ENCODE results near the gene CORT. TPM values are rescaled to one million over a fixed set of nuclear protein-coding genes. Genes with fewer than 3 reads are reported as not detected.

Gene CORT
- total RNA-seq, 2 experiments from 2014 or later: 0.66 TPM; not detected in 1

- Histone ChIP-seq H3K4me2 (ENCODE audit: low read length) (no peak overlapping the region), H2AFZ (ENCODE audit: low read length) (no peak overlapping the region), H3K79me2 (ENCODE audit: insufficient read depth, low read depth, low read length) (peaks cover 28% of the 10 kb centered on the region), H3K9me3 (ENCODE audit: low read length) (no peaks in the 10 kb centered on the region), H3K36me3 (ENCODE audit: insufficient read depth, low read length) (peaks cover 52% of the 10 kb centered on the region), H3K27ac (ENCODE audit: low read depth, low read length, poor library complexity, severe bottlenecking) (no peak overlapping the region), H3K9me2 (ENCODE audit: insufficient read depth, low read length) (no peaks in the 10 kb centered on the region), H4K20me1 (ENCODE audit: insufficient read depth, low read length) (peaks cover 4% of the 10 kb centered on the region; the same call in 1 of the 2 replicates), H3K4me3 (ENCODE audit: low read depth, low read length, poor library complexity, severe bottlenecking) (no peak overlapping the region), H3K4me1 (ENCODE audit: insufficient read depth, low read length, poor library complexity, severe bottlenecking) (peaks cover 21% of the 10 kb centered on the region)
- ChIA-PET CTCF (ENCODE audit: unreplicated experiment) (no interaction called here), POLR2A (interaction anchor here (0.6 to 0.7 kb wide), 2 partner anchors 59 to 408 kb away, joined by 3 to 7 read pairs; no protein-coding TSS in a partner anchor)
- DNase-seq (ENCODE audit: low spot score): no peak
- BruUV-seq (replicated peaks): TSS peak; percentile 7
- intact Hi-C loops (cut with micrococcal nuclease; ENCODE audit: unreplicated experiment): loop anchor here (10.0 kb wide), 1 partner anchor 435 kb away; the partner anchor contains the start of gene UBE4B
- TF ChIP-seq CTCF (conservative IDR thresholded peaks at IDR 0.05; ENCODE audit: low read length) (no peak), EZH2phosphoT487 (IDR thresholded peaks at IDR 0.05; ENCODE audit: borderline replicate concordance, low read depth, low read length) (no peak)
Observed at GRCh38 chr1:10470043-10470442, 20.2 kb downstream of the CORT start.

- Histone ChIP-seq H3K4me3 (ENCODE audit: low read depth, low read length, poor library complexity, severe bottlenecking) (peak overlapping the region; percentile 85), H3K9me3 (ENCODE audit: low read length) (no peaks in the 10 kb centered on the region), H3K9me2 (ENCODE audit: insufficient read depth, low read length) (no peaks in the 10 kb centered on the region), H3K4me1 (ENCODE audit: insufficient read depth, low read length, poor library complexity, severe bottlenecking) (peaks cover 31% of the 10 kb centered on the region), H3K36me3 (ENCODE audit: insufficient read depth, low read length) (peaks cover 37% of the 10 kb centered on the region), H3K4me2 (ENCODE audit: low read length) (peak overlapping the region; percentile 91), H4K20me1 (ENCODE audit: insufficient read depth, low read length) (peaks cover 4% of the 10 kb centered on the region; the same call in 1 of the 2 replicates), H3K27ac (ENCODE audit: low read depth, low read length, poor library complexity, severe bottlenecking) (peak overlapping the region; percentile 96), H3K79me2 (ENCODE audit: insufficient read depth, low read depth, low read length) (peaks cover 43% of the 10 kb centered on the region), H2AFZ (ENCODE audit: low read length) (peak overlapping the region; percentile 66; the same call in 1 of the 2 replicates)
- CTCF ChIA-PET (ENCODE audit: unreplicated experiment): interaction anchor here (0.6 kb wide), 1 partner anchor 9 kb away, joined by 3 read pairs; no protein-coding TSS in a partner anchor
- intact Hi-C loops (cut with micrococcal nuclease; ENCODE audit: unreplicated experiment): loop anchor here (1.0 to 10.0 kb wide), 3 partner anchors 41 to 437 kb away; partner anchors contain the start of genes CENPS, PGD and UBE4B
- TSS peak; percentile 66 for BruUV-seq (replicated peaks)
- POLR2A ChIA-PET: interaction anchor here (0.7 kb wide), 1 partner anchor 15 kb away, joined by 3 read pairs; no protein-coding TSS in a partner anchor
- no peak for TF ChIP-seq CTCF (conservative IDR thresholded peaks at IDR 0.05; ENCODE audit: low read length)
- no peak for TF ChIP-seq EZH2phosphoT487 (IDR thresholded peaks at IDR 0.05; ENCODE audit: borderline replicate concordance, low read depth, low read length)
- no peak for DNase-seq (ENCODE audit: low spot score)
Observed at GRCh38 chr1:10471411-10472219, 21.8 kb downstream of the CORT start.

Measured in OCI-LY7 (cell line).